NT2/D1 (cell line): Measurements from ENCODE around the gene OR2T10.
"Not testable (repeated sequence)": the region's sequence is repeated elsewhere in the genome, so short reads cannot be mapped to it uniquely, and the experiment has no call there.

Experiments used
- DNase-seq: peaks from one replicate; pipeline ENCODE4 v3.0.0-alpha.2; 2011; ENCODE audit warnings: low read depth, low spot score
- H3K27me3 ChIP-seq: 2 replicates; pipeline ENCODE4 v1.6.0; 2011; ENCODE audit warnings: mild to moderate bottlenecking; ENCODE audit not compliant: insufficient read length, insufficient read depth
- H3K36me3 ChIP-seq: 2 replicates; pipeline ENCODE4 v1.6.1; 2011; ENCODE audit warnings: mild to moderate bottlenecking, low read length, mixed read lengths; ENCODE audit not compliant: insufficient read depth, insufficient read length
- H3K4me1 ChIP-seq: 2 replicates; pipeline ENCODE4 v1.5.1; 2011; ENCODE audit not compliant: insufficient read depth, insufficient read length
- H3K4me3 ChIP-seq: 2 replicates; pipeline ENCODE4 v1.5.1; 2011; ENCODE audit warnings: low read depth; ENCODE audit not compliant: insufficient read length
- H3K9ac ChIP-seq: 2 replicates; pipeline ENCODE4 v1.6.0; 2011; ENCODE audit warnings: low read depth; ENCODE audit not compliant: insufficient read length
- H3K9me3 ChIP-seq: 2 replicates; pipeline ENCODE4 v1.5.1; 2011; ENCODE audit warnings: mild to moderate bottlenecking, low read length; ENCODE audit not compliant: insufficient read depth
- SUZ12 ChIP-seq: IDR thresholded peaks from 2 replicates; pipeline ENCODE4 v1.6.1; 2011; ENCODE audit not compliant: insufficient read length, insufficient read depth; ENCODE audit errors: extremely low read depth
- YY1 ChIP-seq: IDR thresholded peaks from 2 replicates; pipeline ENCODE4 v1.6.1; 2011; ENCODE audit not compliant: insufficient read length, insufficient read depth
- ZNF274 ChIP-seq: IDR thresholded peaks from 2 replicates; pipeline ENCODE4 v1.6.1; 2011; ENCODE audit warnings: mild to moderate bottlenecking, low read depth, low read length

OR2T10 gene

GRCh38 chr1:248592655-248593054 is 4.8 kb downstream of the OR2T10 start:
- no peaks in the 10 kb centered on the region for H3K36me3 ChIP-seq
- DNase-seq, result no peak
- H3K27me3 ChIP-seq, result no peaks in the 10 kb centered on the region
- no peaks in the 10 kb centered on the region for H3K9me3 ChIP-seq
- no peaks in the 10 kb centered on the region for H3K4me1 ChIP-seq
- no peak for TF ChIP-seq SUZ12
- no peak for TF ChIP-seq ZNF274
- TF ChIP-seq YY1, result no peak
- no peak overlapping the region for H3K9ac ChIP-seq
- H3K4me3 ChIP-seq, result no peak overlapping the region

- Histone ChIP-seq H3K36me3 (no peaks in the 10 kb centered on the region), H3K27me3 (no peaks in the 10 kb centered on the region), H3K4me3 (no peak overlapping the region), H3K9ac (no peak overlapping the region), H3K4me1 (no peaks in the 10 kb centered on the region), H3K9me3 (no peaks in the 10 kb centered on the region)
- no peak for TF ChIP-seq ZNF274
- no peak for TF ChIP-seq SUZ12
- no peak for TF ChIP-seq YY1
- no peak for DNase-seq
These were observed 7.4 kb downstream of the OR2T10 start for GRCh38 chr1:248590055-248590454.

- no peak for TF ChIP-seq SUZ12
- TF ChIP-seq ZNF274, result no peak
- no peak for TF ChIP-seq YY1
These were observed 8.2 kb downstream of the OR2T10 start for GRCh38 chr1:248589334-248589733.

DNA sequence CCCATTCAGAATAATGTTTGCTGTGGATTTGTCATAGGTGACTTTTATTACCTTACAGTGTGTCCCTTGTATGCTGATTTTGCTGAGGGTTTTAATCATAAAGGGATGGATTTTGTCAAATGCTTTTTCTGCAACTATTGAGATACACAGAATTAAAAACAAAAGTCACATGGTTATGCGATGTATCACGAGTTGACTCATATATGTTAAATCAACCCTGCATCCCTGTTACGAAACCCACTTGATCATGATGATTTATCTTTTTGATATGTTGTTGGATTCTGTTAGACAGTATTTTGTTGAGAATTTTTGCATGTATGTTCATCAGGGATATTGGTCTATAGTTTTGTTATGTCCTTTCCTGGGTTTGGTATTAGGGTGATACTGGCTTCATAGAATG is 12.2 kb downstream of the OR2T10 start:
- DNase-seq, result no peak
- Histone ChIP-seq H3K27me3 (no peaks in the 10 kb centered on the region), H3K4me1 (no peaks in the 10 kb centered on the region), H3K9ac (no peak overlapping the region), H3K9me3 (no peaks in the 10 kb centered on the region), H3K4me3 (no peak overlapping the region), H3K36me3 (no peaks in the 10 kb centered on the region)
- no peak for TF ChIP-seq ZNF274
- TF ChIP-seq YY1, result no peak
- no peak for TF ChIP-seq SUZ12

More at GRCh38 chr1:248589334-248589733, 8.2 kb downstream of the OR2T10 start:
- Histone ChIP-seq H3K27me3 (no peaks in the 10 kb centered on the region), H3K9ac (no peak overlapping the region), H3K9me3 (no peaks in the 10 kb centered on the region), H3K4me3 (no peak overlapping the region), H3K4me1 (no peaks in the 10 kb centered on the region), H3K36me3 (no peaks in the 10 kb centered on the region)
- no peak for DNase-seq

DNA sequence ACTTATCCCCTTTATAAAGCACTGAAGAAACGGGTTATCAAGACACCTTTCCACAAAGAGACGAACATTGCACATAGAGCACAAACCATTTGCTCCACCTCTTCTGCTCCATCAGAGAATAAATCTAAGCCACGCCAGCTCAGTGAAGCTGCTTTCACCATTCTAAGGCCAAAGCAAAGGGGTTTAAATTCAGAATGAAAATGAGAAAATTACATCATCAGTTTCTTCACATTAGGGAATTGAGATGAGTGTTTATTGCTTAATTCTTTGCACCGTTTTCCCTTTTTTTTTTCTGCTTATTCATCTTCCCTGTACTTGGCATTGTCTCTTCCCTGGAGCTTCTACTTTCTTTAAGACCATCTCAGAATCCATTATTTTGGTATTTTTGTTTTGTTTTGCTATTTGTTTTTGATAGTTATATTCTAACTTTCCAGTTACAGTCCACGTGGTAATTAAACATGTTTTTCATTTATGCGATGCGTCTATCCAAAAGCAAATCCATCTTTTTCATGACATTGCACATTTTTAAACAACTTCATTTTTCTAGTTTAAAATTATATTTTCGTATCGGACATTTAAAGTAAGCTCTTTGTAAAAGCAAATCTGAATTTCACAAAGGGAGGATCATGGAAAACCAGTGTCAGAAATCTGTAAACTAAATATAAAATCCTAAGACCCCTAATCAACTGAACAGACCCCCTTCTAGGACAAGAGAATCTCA is 21.1 kb downstream of the OR2T10 start:
- Histone ChIP-seq H3K4me1 (no peaks in the 10 kb centered on the region), H3K27me3 (no peaks in the 10 kb centered on the region), H3K36me3 (no peaks in the 10 kb centered on the region), H3K9ac (no peak overlapping the region), H3K9me3 (no peaks in the 10 kb centered on the region), H3K4me3 (no peak overlapping the region)
- TF ChIP-seq SUZ12 (no peak), ZNF274 (no peak), YY1 (no peak)
- DNase-seq, result no peak

DNA sequence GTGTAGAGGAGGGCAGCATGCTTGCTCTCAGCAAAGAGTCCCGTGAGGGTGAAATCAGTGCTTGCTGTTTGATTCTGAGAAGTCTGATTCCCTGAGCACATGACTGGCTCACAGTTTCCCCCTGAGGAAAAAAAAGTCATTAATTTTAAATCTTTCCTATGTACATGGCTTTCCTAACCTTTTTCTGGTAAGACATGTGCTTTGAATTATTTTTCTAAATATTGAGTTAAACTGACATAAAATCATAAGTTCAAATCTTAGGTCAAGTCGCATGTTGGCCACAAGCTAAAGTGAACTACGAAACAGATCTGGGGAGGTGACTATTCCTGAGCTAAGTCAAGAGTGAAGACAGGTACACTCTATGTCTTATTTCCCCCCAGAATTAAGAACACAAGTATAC is 22.8 kb downstream of the OR2T10 start, which contains the start of gene OR2T34:
Gene OR2T34 (minus strand): TSS at position 101 of the 400 bp plus-strand sequence. CDS start 0 bp downstream, at position 101.
- not testable (repeated sequence) for H3K36me3 ChIP-seq, H3K4me1 ChIP-seq, H3K9me3 ChIP-seq, H3K4me3 ChIP-seq, H3K9ac ChIP-seq, H3K27me3 ChIP-seq, DNase-seq

DNA sequence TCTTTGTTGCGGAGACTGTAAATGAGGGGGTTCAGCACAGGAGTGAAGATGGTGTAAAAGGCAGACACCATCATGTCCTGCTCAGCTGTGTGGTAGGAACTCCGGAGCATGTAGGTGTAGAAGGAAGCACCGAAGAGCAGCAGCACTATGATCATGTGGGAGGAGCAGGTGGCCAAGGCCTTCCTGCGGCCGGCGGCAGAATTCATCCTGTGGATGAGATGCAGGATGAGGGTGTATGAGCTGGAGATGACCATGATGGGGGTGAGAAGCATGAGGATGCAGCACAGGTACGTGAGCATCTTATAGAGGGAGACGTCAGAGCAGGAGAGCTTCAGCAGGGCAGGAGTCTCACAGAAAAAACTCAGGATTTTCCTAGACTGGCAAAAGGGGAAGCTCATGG is 23.6 kb downstream of the OR2T10 start:
- H3K36me3 ChIP-seq, H3K9me3 ChIP-seq, H3K4me3 ChIP-seq, H3K4me1 ChIP-seq, H3K9ac ChIP-seq, DNase-seq, H3K27me3 ChIP-seq: not testable (repeated sequence)

GRCh38 chr1:248572049-248572448 is 25.5 kb downstream of the OR2T10 start:
- not testable (repeated sequence) for H3K9ac ChIP-seq, H3K36me3 ChIP-seq, H3K4me3 ChIP-seq, H3K4me1 ChIP-seq, H3K9me3 ChIP-seq, H3K27me3 ChIP-seq, DNase-seq

DNA sequence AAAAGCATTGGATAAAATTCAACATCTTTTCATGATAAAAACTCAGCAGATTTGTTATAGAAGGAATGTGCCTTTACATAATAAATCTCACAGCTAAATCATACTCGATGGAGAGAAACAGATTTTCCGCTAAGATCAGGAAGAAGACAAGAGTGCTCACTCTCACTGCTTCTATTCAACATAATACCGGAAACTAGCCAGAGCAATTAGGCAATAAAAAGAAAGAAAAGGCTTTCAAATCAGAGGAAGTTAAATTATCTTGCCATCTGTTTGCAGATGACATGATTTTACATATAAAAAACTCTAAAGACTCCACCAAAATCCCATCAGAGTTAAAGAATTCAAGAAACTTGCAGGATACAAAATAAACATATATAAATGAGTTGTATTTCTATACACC is 26.7 kb downstream of the OR2T10 start:
- not testable (repeated sequence) for DNase-seq, H3K9ac ChIP-seq, H3K27me3 ChIP-seq, H3K9me3 ChIP-seq, H3K4me1 ChIP-seq, H3K4me3 ChIP-seq, H3K36me3 ChIP-seq

- H3K4me1 ChIP-seq, H3K9me3 ChIP-seq, H3K9ac ChIP-seq, DNase-seq, H3K36me3 ChIP-seq, H3K4me3 ChIP-seq, H3K27me3 ChIP-seq: not testable (repeated sequence)
These were observed 28.5 kb downstream of the OR2T10 start for GRCh38 chr1:248569049-248569448.
